K562 (cell line): ENCODE data around the gene FBRS. TPM values are rescaled to one million over a fixed set of nuclear protein-coding genes. Genes with fewer than 3 reads are reported as not detected.

ENCODE experiments used
- ARNT ChIP-seq, 2 experiments: fragments of 450-650 bp; IDR thresholded peaks; 2 replicates each; pipeline ENCODE4 v1.6.1; 2016; ENCODE audit warnings: mild to moderate bottlenecking in 1 of 2
- BRD4 ChIP-seq: fragments of 200-600 bp; sonication (generic); IDR thresholded peaks from 2 replicates; pipeline ENCODE4 v1.6.1; 2017; ENCODE audit warnings: inconsistent platforms
- CREB1 ChIP-seq, 2 experiments: sonication (generic) in 1 of 2; formaldehyde crosslinking in 1 of 2; IDR thresholded peaks; 2 replicates each; pipeline versions ENCODE4 v1.6.1 to v1.8.0; 2012 to 2022; ENCODE audit warnings: inconsistent platforms in 1 of 2, mild to moderate bottlenecking in 1 of 2, missing genetic modification reagents in 1 of 2, moderate library complexity in 1 of 2
- E2F6 ChIP-seq, 2 experiments: IDR thresholded peaks; 2 replicates each; pipeline ENCODE4 v1.6.1; 2011; ENCODE audit warnings: borderline replicate concordance in 1 of 2, control low read depth in 1 of 2, low read depth in 1 of 2, low read length in 1 of 2, mild to moderate bottlenecking in 1 of 2, mixed read lengths in 1 of 2, moderate library complexity in 1 of 2; ENCODE audit not compliant: insufficient read depth in 1 of 2, insufficient read length in 1 of 2, poor library complexity in 1 of 2, severe bottlenecking in 1 of 2; ENCODE audit errors: extremely low read depth in 1 of 2
- E4F1 ChIP-seq: fragments of 250-450 bp; sonication (Bioruptor Pico); IDR thresholded peaks from 2 replicates; pipeline ENCODE4 v1.5.0; 2021; ENCODE audit warnings: mild to moderate bottlenecking, borderline replicate concordance
- FOXM1 ChIP-seq, 2 experiments: fragments of 450-650 bp in 1 of 2; sonication (generic) in 1 of 2; formaldehyde crosslinking in 1 of 2; IDR thresholded peaks; 2 replicates each; pipeline versions ENCODE4 v1.6.1 to v1.9.0; 2017 to 2022; ENCODE audit warnings: low read depth in 2 of 2, mild to moderate bottlenecking in 2 of 2, missing genetic modification reagents in 1 of 2, moderate library complexity in 1 of 2
- LEF1 ChIP-seq: fragments of 450-650 bp; IDR thresholded peaks from 2 replicates; pipeline ENCODE4 v1.6.1; 2016; ENCODE audit warnings: mild to moderate bottlenecking
- MAFF ChIP-seq: IDR thresholded peaks from 2 replicates; pipeline ENCODE4 v1.6.1; 2012; ENCODE audit warnings: low read length, improper control_type of control experiment
- MTF1 ChIP-seq: fragments of 250-450 bp; sonication (Bioruptor Pico); IDR thresholded peaks from 2 replicates; pipeline ENCODE4 v1.9.0; 2021; ENCODE audit warnings: moderate library complexity, mild to moderate bottlenecking, inconsistent platforms, borderline replicate concordance
- NCOA2 ChIP-seq, 2 experiments: fragments of 450-650 bp; IDR thresholded peaks; 2 replicates each; pipeline ENCODE4 v1.6.1; 2018; ENCODE audit warnings: mild to moderate bottlenecking in 2 of 2, moderate library complexity in 1 of 2; ENCODE audit not compliant: partially characterized antibody in 2 of 2
- NCOA6 ChIP-seq: fragments of 450-650 bp; IDR thresholded peaks from 2 replicates; pipeline ENCODE4 v1.6.1; 2017; ENCODE audit warnings: mild to moderate bottlenecking
- NCOR1 ChIP-seq: fragments of 450-650 bp; IDR thresholded peaks from 2 replicates; pipeline ENCODE4 v1.6.1; 2016; ENCODE audit warnings: mild to moderate bottlenecking, moderate library complexity
- NFIC ChIP-seq: fragments of 450-650 bp; IDR thresholded peaks from 2 replicates; pipeline ENCODE4 v1.6.1; 2017; ENCODE audit warnings: mild to moderate bottlenecking, inconsistent platforms
- NR2C1 ChIP-seq, 2 experiments: fragments of 450-650 bp; IDR thresholded peaks; 2 replicates each; pipeline ENCODE4 v1.6.1; 2017; ENCODE audit warnings: mild to moderate bottlenecking in 2 of 2, antibody characterized with exemption in 1 of 2, inconsistent platforms in 1 of 2, missing compliant biosample characterization in 1 of 2, missing genetic modification characterization in 1 of 2
- PCBP2 ChIP-seq: fragments of 200-400 bp; formaldehyde crosslinking; IDR thresholded peaks from 2 replicates; pipeline ENCODE4 v1.6.1; 2018; ENCODE audit warnings: low read length, low read depth, mild to moderate bottlenecking, moderate library complexity; ENCODE audit not compliant: poor library complexity, severe bottlenecking
- RBM14 ChIP-seq: fragments of 200-400 bp; formaldehyde crosslinking; IDR thresholded peaks from 2 replicates; pipeline ENCODE4 v1.6.1; 2018; ENCODE audit warnings: low read depth, mild to moderate bottlenecking, low read length, moderate library complexity, borderline replicate concordance; ENCODE audit not compliant: insufficient read depth
- SAP30 ChIP-seq: fragments of 200-600 bp; sonication (generic); IDR thresholded peaks from 2 replicates; pipeline ENCODE4 v1.6.1; 2012; ENCODE audit warnings: borderline replicate concordance, low read depth, mild to moderate bottlenecking, moderate library complexity, low read length, control low read depth, inconsistent platforms; ENCODE audit not compliant: insufficient read depth, poor library complexity, severe bottlenecking
- SREBF1 ChIP-seq: fragments of 150-350 bp; IDR thresholded peaks from 2 replicates; pipeline ENCODE4 v1.6.1; 2014; ENCODE audit warnings: antibody characterized with exemption, low read depth, low read length, borderline replicate concordance
- TAF15 ChIP-seq: fragments of 200-400 bp; formaldehyde crosslinking; IDR thresholded peaks from 2 replicates; pipeline ENCODE4 v1.6.1; 2017; ENCODE audit warnings: mild to moderate bottlenecking, low read depth, low read length, moderate library complexity
- TCF7 ChIP-seq: sonication (generic); IDR thresholded peaks from 2 replicates; pipeline ENCODE4 v1.6.1; 2016; ENCODE audit warnings: antibody characterized with exemption, borderline replicate concordance
- YY1 ChIP-seq, 3 experiments: IDR thresholded peaks; 2 replicates each; pipeline ENCODE4 v1.6.1; 2011; ENCODE audit warnings: low read length in 2 of 3, mild to moderate bottlenecking in 2 of 3, moderate library complexity in 2 of 3, borderline replicate concordance in 1 of 3, control low read depth in 1 of 3, low read depth in 1 of 3; ENCODE audit not compliant: insufficient read depth in 3 of 3, insufficient replicate concordance in 2 of 3, control insufficient read depth in 1 of 3, insufficient read length in 1 of 3; ENCODE audit errors: extremely low read depth in 1 of 3
- ZNF384 ChIP-seq: IDR thresholded peaks from 2 replicates; pipeline ENCODE4 v1.6.1; 2012; ENCODE audit warnings: low read depth, low read length, improper control_type of control experiment
- ZNF408 ChIP-seq: fragments of 250-450 bp; sonication (Bioruptor Pico); IDR thresholded peaks from 2 replicates; pipeline ENCODE4 v1.4.0; 2020; ENCODE audit warnings: low read depth, mild to moderate bottlenecking, moderate library complexity
- polyA plus RNA-seq, 8 experiments: library from polyadenylated mRNA; depleted of rRNA in 4 of 8; stranded (reverse) in 5 of 8; unstranded in 3 of 8; fragments of >200 nt; fragmentation: Nextera tagmentation in 2 of 8; fragmentation: Illumina TruSeq in 1 of 8; extraction: Ambion mirVana in 2 of 8; extraction: Trizol in 1 of 8; gene quantifications; 2 replicates each; pipeline versions ENCODE4 v1.2.1 to v1.2.3, GENCODE V29; 2011 to 2014; ENCODE audit warnings: inconsistent platforms in 1 of 8, missing spikeins in 1 of 8
- total RNA-seq, 7 experiments: library from RNA; depleted of rRNA in 6 of 7; stranded (reverse); fragments of >200 nt in 6 of 7; fragmentation: Illumina TruSeq in 2 of 7; extraction: Trizol in 2 of 7; gene quantifications; 2 replicates each; pipeline versions ENCODE4 v1.2.1 to v1.2.3, GENCODE V29; 2011 to 2021; ENCODE audit warnings: low replicate concordance in 1 of 7

The FBRS gene
- total and polyA plus RNA-seq, 9 of the 15 experiments (the other 6 are each of a cell fraction or from before 2014, with no cell fraction given): 0.32 to 59.5 (median 13.1) TPM

- no peak for TF ChIP-seq NCOA2 (IDR thresholded peaks at IDR 0.05; ENCODE audit: partially characterized antibody in 2 of 2)
- TF ChIP-seq BRD4: 0 out of 2 replicates have a peak, but pooled peaks have one; percentile 57
- TF ChIP-seq TCF7: no peak
- TF ChIP-seq MAFF: no peak
- no peak for TF ChIP-seq TAF15
- no peak for TF ChIP-seq NR2C1 (IDR thresholded peaks at IDR 0.05)
- TF ChIP-seq NR2C1 (tag; IDR thresholded peaks at IDR 0.05): no peak
- TF ChIP-seq SREBF1: no peak
- TF ChIP-seq PCBP2: no peak
- TF ChIP-seq CREB1 (IDR thresholded peaks at IDR 0.05): no peak
- no peak for TF ChIP-seq CREB1 (CRISPR knock-in tag; IDR thresholded peaks at IDR 0.05)
- no peak for TF ChIP-seq ZNF384
- TF ChIP-seq ARNT (IDR thresholded peaks at IDR 0.05): no peak; a peak in 1 of 4 replicates
- no peak for TF ChIP-seq NCOA6
- TF ChIP-seq NFIC: no peak
- TF ChIP-seq ZNF408 (CRISPR knock-in tag): no peak
- TF ChIP-seq E2F6 (IDR thresholded peaks at IDR 0.05; ENCODE audit: borderline replicate concordance in 1 of 2, extremely low read depth in 1 of 2, insufficient read depth in 1 of 2, insufficient read length in 1 of 2, low read depth in 1 of 2, low read length in 1 of 2, poor library complexity in 1 of 2, severe bottlenecking in 1 of 2): no peak
- no peak for TF ChIP-seq YY1 (IDR thresholded peaks at IDR 0.05; ENCODE audit: borderline replicate concordance in 1 of 3, control insufficient read depth in 1 of 3, extremely low read depth in 1 of 3, insufficient read depth in 3 of 3, insufficient read length in 1 of 3, insufficient replicate concordance in 2 of 3, low read depth in 1 of 3, low read length in 2 of 3)
- TF ChIP-seq RBM14: no peak
- TF ChIP-seq FOXM1 (IDR thresholded peaks at IDR 0.05; ENCODE audit: low read depth): peak; percentile 85
- no peak for TF ChIP-seq FOXM1 (CRISPR knock-in tag; IDR thresholded peaks at IDR 0.05; ENCODE audit: low read depth)
- no peak for TF ChIP-seq E4F1 (CRISPR knock-in tag)
- no peak for TF ChIP-seq NCOR1
- TF ChIP-seq LEF1: no peak
- TF ChIP-seq SAP30: no peak
- no peak for TF ChIP-seq MTF1 (CRISPR knock-in tag)
Measured at GRCh38 chr16:30658731-30659506, 688 bp downstream of the FBRS start (continued).
